Heart left ventricle (tissue), 16 donors: ENCODE data around the gene QSOX2. TPM values are rescaled to one million over a fixed set of nuclear protein-coding genes. Genes with fewer than 3 reads are reported as not detected.
"Not testable (repeated sequence)": the region's sequence is repeated elsewhere in the genome, so short reads cannot be mapped to it uniquely, and the experiment has no call there.

Experiments used
- ATAC-seq, 4 donors: fragments of 200-7000 bp; cut with Tn5 transposase; one replicate each; pipeline ENCODE4 v1.9.1; 2020 to 2022; ENCODE audit warnings: moderate library complexity in 4 of 4, mild to moderate bottlenecking in 3 of 4, moderate number of reproducible peaks in 1 of 4
- DNase-seq, 5 donors: peaks; one replicate each; pipeline ENCODE4 v3.0.0-alpha.2; 2020
- H3K27ac ChIP-seq, 12 donors: fragments of 200-600 bp; sonication (generic) in 4 of 12; one replicate each; pipeline versions ENCODE4 v1.5.0 to v1.8.0; 2016 to 2022; ENCODE audit warnings: mild to moderate bottlenecking in 2 of 12
- H3K27me3 ChIP-seq, 9 donors: fragments of 200-600 bp; sonication (generic) in 2 of 9; one replicate each; pipeline versions ENCODE4 v1.5.1 to v1.8.0; 2016 to 2022; ENCODE audit warnings: mild to moderate bottlenecking in 3 of 9
- H3K36me3 ChIP-seq, 9 donors: fragments of 200-600 bp; sonication (generic) in 2 of 9; one replicate each; pipeline versions ENCODE4 v1.5.0 to v1.8.0; 2018 to 2022; ENCODE audit warnings: mild to moderate bottlenecking in 2 of 9
- H3K4me1 ChIP-seq, 12 donors: fragments of 200-600 bp; sonication (generic) in 4 of 12; one replicate each; pipeline versions ENCODE4 v1.5.0 to v1.8.0; 2016 to 2022; ENCODE audit warnings: mild to moderate bottlenecking in 3 of 12
- H3K4me3 ChIP-seq, 12 donors: fragments of 200-600 bp; sonication (generic) in 4 of 12; one replicate each; pipeline versions ENCODE4 v1.5.0 to v1.8.0; 2017 to 2022; ENCODE audit warnings: mild to moderate bottlenecking in 9 of 12, moderate library complexity in 4 of 12
- H3K9me3 ChIP-seq, 12 donors: fragments of 200-600 bp; sonication (generic) in 4 of 12; one replicate each; pipeline versions ENCODE4 v1.5.0 to v1.8.0; 2016 to 2022; ENCODE audit warnings: mild to moderate bottlenecking in 1 of 12
- POLR2A ChIP-seq, 2 donors: fragments of 450-650 bp; IDR thresholded peaks; one replicate each; pipeline ENCODE4 v1.6.1; 2017; ENCODE audit warnings: antibody characterized with exemption in 2 of 2, mild to moderate bottlenecking in 2 of 2, moderate library complexity in 2 of 2
- WGBS, 4 donors: extraction: QIAGEN DNeasy Blood & Tissue Kit in 2 of 4; methylation state at CpG; one replicate each; pipeline versions ENCODE4 v1.1.5 to v1.1.7; 2013 to 2018; 5-methylcytosine and 5-hydroxymethylcytosine counted together
- intact Hi-C, 10 donors: fragments of 100-400 bp; cut with DNase I; formaldehyde crosslinking; loops; one replicate each; pipeline versions ENCODE4 v1.11.1 to v1.14.2; 2022
- polyA plus RNA-seq, 2 donors: library from polyadenylated mRNA; stranded (reverse); fragments of 200-250 nt; gene quantifications; one replicate each; pipeline ENCODE4 v1.2.3, GENCODE V29; 2013
- total RNA-seq, 9 donors: library from RNA; depleted of rRNA in 2 of 9; stranded (reverse); fragments of >200 nt in 2 of 9; fragmentation: NEBNext Ultra II Directional in 3 of 9; extraction: Animal tissue kit (Norgen Biotek cat#: 25700) in 3 of 9; gene quantifications; one replicate each; pipeline versions ENCODE4 v1.1.0 to v1.2.4, GENCODE V29; 2016 to 2023
- TF ChIP-seq, protein P1 (sequence below), 12 donors: fragments of 200-600 bp; sonication (generic) in 4 of 12; IDR thresholded peaks; one replicate each; pipeline versions ENCODE4 v1.5.0 to v1.8.0; 2018 to 2022; ENCODE audit warnings: antibody characterized with exemption in 12 of 12, mild to moderate bottlenecking in 5 of 12
- donor health status: ischemic (EF 13 %, LVEDD 7.1; RV severe dilation, severe dysfunction).
- donor health status: healthy with polysubstance abuse.
- donor health status: DM: no; HTN: yes; CAD: no.
- donor health status: DM: no; HTN: no; CAD: no.
- donor health status: ischemic (EF 25% LVEDD 6.9; RV normal size, moderate dysfunction).
- donor health status: ischemic (EF 25% LVEDD 5.7; RV mildly dilated, moderate dysfunction).
- donor health status: healthy.
- donor health status: DM: yes; HTN: yes; CAD: no.
- donor health status: ischemic (EF 35%, LVEDD 5.7; RV mildly dilated, moderate dysfunction).
- donor health status: nonischemic (EF 11% LVEDD 7.7; RV severe dilation, severe dysfunction).
- donor health status: DM: yes; HTN: yes; CAD: no.
- donor health status: PGD.
- donor health status: ischemic (EF 29% LVEDD 5.4; RV normal size, mild dysfunction).
- donor health status: nonischemic (EF 23%, LVEDD 6.1; RV moderate dilation, normal function).

QSOX2 gene
- total and polyA plus RNA-seq, 11 donors: 4.3 to 9.9 (median 5.9) TPM

DNA sequence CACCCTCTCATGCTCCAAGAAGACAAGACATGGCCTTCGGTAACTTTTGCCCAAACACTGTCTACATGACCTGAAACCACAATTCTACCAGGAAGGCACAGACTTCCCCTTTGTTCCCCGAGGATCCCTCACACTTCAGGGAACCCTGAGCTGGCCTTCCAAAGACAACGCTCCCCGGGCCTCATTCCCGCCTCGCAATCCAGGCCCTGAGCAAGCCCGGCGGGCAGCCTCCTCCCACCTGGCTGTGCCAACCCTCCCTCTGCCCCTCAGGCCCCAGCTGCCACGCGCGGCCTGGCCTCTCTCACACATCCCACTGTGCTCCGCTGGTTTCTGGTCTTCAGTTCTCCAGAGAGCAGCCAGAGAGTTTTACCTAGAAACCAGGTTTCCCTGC lies 7.3 kb downstream of the QSOX2 start:
- Histone ChIP-seq H3K36me3 (peaks cover 0 to 18% (median 5%) of the 10 kb centered on the region in 9 donors), H3K4me1 (peaks cover 7 to 57% (median 28%) of the 10 kb centered on the region in 12 donors), H3K27me3 (no peaks in the 10 kb centered on the region), H3K4me3 (no peak overlapping the region), H3K9me3 (no peaks in the 10 kb centered on the region), H3K27ac (peak overlapping the region in 4 of 12 donors; percentile 65 to 81 (median 68))
- ATAC-seq (no peak), DNase-seq (no peak)
- intact Hi-C loops: no loop called here
- TF ChIP-seq, protein P1, sequence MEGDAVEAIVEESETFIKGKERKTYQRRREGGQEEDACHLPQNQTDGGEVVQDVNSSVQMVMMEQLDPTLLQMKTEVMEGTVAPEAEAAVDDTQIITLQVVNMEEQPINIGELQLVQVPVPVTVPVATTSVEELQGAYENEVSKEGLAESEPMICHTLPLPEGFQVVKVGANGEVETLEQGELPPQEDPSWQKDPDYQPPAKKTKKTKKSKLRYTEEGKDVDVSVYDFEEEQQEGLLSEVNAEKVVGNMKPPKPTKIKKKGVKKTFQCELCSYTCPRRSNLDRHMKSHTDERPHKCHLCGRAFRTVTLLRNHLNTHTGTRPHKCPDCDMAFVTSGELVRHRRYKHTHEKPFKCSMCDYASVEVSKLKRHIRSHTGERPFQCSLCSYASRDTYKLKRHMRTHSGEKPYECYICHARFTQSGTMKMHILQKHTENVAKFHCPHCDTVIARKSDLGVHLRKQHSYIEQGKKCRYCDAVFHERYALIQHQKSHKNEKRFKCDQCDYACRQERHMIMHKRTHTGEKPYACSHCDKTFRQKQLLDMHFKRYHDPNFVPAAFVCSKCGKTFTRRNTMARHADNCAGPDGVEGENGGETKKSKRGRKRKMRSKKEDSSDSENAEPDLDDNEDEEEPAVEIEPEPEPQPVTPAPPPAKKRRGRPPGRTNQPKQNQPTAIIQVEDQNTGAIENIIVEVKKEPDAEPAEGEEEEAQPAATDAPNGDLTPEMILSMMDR (IDR thresholded peaks at IDR 0.05): no peak
- no peak for TF ChIP-seq POLR2A (IDR thresholded peaks at IDR 0.05)
- 73 to 84% (median 77%) methylated on average over 12 of the region's 12 CpGs for WGBS, 4 donors

DNA sequence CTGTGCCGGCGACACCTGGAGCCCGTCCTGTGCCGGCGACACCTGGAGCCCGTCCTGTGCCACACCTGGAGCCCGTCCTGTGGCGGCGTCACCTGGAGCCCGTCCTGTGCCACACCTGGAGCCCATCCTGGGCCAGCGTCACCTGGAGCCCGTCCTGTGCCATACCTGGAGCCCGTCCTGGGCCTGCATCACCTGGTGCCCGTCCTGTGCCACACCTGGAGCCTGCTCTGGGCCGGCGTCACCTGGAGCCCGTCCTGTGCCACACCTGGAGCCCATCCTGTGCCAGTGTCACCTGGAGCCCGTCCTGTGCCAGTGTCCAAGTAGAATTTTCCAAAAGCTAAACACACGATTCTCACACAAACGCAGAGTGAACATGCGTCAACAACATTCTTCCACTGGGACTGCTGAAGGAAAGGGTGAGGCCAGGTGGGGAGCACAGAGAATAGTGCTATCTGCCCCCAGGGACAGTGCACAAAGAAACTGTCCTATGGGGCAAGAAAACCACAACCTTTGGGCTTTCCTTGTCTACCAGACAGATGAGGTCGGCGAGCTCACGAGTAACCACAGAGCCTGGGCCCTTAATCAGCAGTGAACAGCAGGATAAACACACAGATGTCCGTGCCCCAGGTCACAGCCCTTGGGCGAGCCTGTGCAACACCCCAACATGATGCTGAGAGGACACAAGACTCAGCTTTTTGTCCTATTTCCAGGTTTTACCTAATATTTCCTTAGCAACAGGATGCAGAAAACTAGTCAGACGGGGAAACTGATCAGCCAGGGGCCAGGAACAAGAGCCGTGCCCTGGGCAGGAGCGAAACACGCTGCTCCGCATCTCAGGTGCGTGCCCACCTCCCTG lies 7.9 kb downstream of the QSOX2 start:
- 92 to 93% (median 92%) methylated on average over 27 to 32 of the region's 32 CpGs for WGBS, 4 donors
- DNase-seq: no peak
- no peak overlapping the region for H3K4me3 ChIP-seq

DNA sequence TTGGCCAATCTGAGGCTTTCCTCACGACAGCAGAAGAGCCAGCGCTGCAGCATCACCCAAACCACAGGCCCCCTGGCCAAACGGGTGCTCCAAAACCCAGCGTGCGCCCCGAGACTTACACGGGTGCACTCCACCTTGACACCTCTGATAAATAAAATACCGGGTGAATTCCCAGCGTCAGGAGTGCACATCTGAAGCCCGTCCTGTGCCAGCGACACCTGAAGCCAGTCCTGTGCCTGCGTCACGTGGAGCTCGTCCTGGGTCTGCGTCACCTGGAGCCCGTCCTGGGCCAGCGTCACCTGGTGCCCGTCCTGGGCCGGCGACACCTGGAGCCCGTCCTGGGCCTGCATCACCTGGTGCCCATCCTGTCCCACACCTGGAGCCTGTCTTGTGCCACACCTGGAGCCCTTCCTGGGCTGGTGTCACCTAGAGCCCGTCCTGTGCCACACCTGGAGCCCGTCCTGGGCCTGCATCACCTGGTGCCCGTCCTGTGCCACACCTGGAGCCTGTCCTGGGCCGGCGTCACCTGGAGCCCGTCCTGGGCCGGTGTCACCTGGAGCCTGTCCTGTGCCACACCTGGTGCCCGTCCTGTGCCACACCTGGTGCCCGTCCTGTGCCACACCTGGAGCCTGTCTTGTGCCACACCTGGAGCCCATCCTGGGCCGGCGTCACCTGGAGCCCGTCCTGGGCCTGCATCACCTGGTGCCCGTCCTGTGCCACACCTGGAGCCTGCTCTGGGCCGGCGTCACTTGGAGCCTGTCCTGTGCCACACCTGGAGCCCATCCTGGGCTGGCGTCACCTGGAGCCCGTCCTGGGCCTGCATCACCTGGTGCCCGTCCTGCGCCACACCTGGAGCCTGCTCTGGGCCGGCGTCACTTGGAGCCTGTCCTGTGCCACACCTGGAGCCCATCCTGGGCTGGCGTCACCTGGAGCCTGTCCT lies 8.9 kb downstream of the QSOX2 start:
- H3K9me3 ChIP-seq, DNase-seq, H3K4me3 ChIP-seq, H3K27ac ChIP-seq, intact Hi-C loops, H3K27me3 ChIP-seq, ATAC-seq: not testable (repeated sequence)
- 96 to 97% (median 96%) methylated on average over 21 to 43 of the region's 43 CpGs for WGBS, 4 donors
- H3K4me1 ChIP-seq: peaks cover 7 to 43% (median 27%) of the 10 kb centered on the region in 12 donors
- peaks cover 0 to 18% (median 5%) of the 10 kb centered on the region in 9 donors for H3K36me3 ChIP-seq

More for the DNA sequence above, 7.9 kb downstream of the QSOX2 start:
- no peaks in the 10 kb centered on the region for H3K27me3 ChIP-seq
- peaks cover 7 to 52% (median 28%) of the 10 kb centered on the region in 12 donors for H3K4me1 ChIP-seq
- H3K27ac ChIP-seq: peak overlapping the region in 1 of 12 donors; percentile 71
- no peaks in the 10 kb centered on the region for H3K9me3 ChIP-seq
- TF ChIP-seq, protein P1 (IDR thresholded peaks at IDR 0.05): no peak
- TF ChIP-seq POLR2A (IDR thresholded peaks at IDR 0.05): no peak
- no peak for ATAC-seq
- intact Hi-C loops: no loop called here
- H3K36me3 ChIP-seq: peaks cover 0 to 18% (median 5%) of the 10 kb centered on the region in 9 donors

DNA sequence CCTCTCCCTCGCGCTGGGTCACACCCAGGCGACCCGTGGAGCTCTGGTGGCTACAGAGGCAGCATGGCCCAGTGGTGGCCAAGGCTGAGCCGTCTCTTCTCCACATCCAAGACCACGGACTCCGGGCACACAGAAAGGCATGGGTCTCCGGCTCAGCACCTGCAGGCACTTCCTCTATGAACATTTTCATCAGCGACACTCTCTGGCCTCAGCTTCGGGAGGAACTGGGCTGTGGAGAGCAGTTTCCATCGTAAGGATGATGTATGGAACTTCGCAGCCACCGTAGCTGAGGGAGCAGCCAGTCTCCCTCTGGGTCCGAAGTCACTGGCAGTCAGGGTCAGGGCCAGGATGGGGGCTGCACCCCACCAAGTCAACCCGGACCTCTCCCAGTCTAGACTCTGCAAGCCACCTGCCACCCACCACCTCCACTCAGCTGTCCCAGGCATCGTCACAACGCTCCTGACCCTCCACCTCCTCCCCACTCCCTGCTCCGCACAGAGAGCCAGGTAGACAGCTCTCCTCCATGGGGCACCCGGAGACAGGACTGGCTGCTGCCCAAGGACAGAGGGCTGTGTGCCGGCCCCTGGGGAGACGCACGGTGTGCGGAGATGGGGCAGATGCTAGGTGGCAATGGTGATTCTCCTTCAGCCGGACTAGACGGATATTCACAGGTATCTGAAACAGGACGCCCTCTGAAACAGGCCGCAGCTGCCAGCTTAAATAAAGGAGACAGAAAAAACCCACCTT lies 9.7 kb downstream of the QSOX2 start:
- Histone ChIP-seq H3K36me3 (peaks cover 0 to 18% (median 5%) of the 10 kb centered on the region in 9 donors), H3K9me3 (no peaks in the 10 kb centered on the region), H3K27ac (no peak overlapping the region), H3K4me1 (peaks cover 7 to 35% (median 27%) of the 10 kb centered on the region in 12 donors), H3K27me3 (no peaks in the 10 kb centered on the region), H3K4me3 (no peak overlapping the region)
- intact Hi-C loops: no loop called here
- TF ChIP-seq, protein P1 (IDR thresholded peaks at IDR 0.05): no peak
- no peak for TF ChIP-seq POLR2A (IDR thresholded peaks at IDR 0.05)
- ATAC-seq: no peak
- WGBS, 4 donors: 92 to 95% (median 94%) methylated on average over 19 to 27 of the region's 27 CpGs
- DNase-seq: no peak
